Stimulated activated CD8-positive, alpha-beta memory T cell treated with anti-CD3 and anti-CD28 coated beads, Interleukin-2, amount 100 ng/mL, for 48 hours (primary cell): ENCODE results near the gene ODAD4.
"Not testable (repeated sequence)": the region's sequence is repeated elsewhere in the genome, so short reads cannot be mapped to it uniquely, and the experiment has no call there.

Experiments used
- DNase-seq, 2 donors: peaks; one replicate each; pipeline ENCODE4 v3.0.0-alpha.2; 2020; ENCODE audit warnings: low read depth in 2 of 2

Gene ODAD4

DNA sequence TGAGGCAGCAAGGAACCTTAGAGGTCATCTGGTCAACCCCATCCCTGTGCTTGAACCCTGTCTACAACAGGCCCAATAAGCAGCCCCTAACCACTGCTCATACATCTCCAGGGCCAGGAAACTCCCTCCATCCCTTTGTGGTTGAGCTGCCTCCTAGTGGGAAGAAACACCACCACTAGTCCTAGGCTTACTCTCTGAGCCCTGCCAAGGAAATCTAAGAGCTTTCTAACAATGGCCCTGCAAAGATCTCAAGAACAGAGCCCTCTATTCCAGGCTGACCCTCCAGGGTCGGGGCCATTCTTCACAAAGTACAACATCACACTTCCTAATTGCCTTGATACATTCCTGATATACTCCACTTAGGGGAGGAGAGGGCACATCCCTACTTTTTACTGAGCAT lies 17.5 kb upstream of the ODAD4 start:
- no peak for DNase-seq

DNA sequence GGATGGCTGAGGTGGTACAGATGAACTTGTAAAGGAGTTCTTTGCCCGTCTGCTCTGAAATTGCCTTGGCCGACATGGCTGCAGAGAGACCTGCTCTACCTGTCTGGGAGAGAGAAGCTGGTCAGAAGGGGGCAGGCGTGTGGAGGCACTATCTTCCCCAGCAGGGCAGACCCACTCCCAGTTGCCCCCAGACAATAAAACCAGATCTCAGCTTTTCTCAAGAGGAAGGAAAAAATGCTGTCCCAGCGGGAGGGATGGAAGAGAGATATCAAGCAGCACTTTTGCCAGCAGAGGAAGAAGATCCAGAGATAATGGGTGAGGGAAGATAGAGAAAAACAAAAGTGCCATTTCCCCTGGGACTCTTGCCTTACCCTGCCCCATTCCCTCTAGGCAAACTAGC lies 16.6 kb upstream of the ODAD4 start:
- no peak for DNase-seq

DNA sequence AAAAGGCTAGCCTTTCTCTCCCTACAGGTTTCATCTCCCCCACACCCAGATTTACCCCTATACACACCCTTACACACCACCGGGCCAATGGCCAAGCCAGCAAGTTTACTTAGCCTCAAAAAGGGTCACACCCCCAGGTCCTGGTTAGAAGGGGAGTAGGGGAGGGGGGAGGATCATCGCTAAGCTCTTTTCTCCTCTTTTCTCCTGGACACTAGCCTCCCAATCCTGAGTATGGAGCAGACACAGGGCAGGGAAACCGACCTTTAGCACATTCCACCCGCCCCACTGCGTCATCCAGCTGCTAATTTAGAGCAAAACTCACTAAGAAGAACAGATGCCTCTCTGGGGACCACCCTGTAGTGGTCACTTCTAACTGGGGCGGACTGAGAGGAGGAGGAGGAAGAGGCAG lies 16.1 kb upstream of the ODAD4 start:
- DNase-seq: no peak

DNA sequence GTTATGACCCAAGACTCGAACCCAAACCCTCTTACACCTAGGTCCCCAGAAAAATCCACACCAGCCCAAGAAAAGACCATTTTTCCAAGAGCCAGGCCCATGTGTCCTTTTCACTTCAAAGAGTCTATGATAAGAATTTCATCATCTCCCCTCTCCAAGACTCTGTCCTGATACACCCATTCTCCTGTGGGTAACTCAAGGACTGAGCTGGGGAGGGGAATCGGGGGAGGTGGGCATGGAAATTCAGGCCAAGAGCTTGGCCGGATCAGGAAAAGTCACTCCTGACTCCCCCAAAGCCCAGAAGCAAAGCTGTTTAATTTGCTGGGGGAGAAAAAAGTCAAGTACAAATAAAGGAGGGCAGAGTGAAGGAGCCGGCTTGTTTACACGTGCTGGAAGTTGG lies 15.4 kb upstream of the ODAD4 start:
- no peak for DNase-seq

DNA sequence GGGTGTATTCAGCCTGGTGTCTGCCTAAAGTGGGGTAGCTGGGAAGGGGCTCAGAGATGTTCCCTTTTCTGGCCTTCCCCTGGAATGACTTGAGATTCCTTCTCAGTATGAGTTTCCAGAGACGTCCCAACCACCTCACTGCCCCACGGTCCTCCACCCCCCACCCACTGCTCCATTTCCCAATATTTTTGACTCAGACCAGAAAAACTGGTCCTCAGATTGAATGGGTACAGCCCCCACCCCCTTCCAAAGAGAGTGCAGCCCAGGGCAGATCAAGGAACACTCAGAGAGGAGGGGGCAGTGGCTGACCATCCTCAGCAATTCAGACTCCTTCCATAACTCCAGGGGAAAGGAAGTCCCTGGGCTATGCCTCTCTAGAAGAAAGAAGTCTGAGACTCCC lies 14.9 kb upstream of the ODAD4 start:
- no peak for DNase-seq

DNA sequence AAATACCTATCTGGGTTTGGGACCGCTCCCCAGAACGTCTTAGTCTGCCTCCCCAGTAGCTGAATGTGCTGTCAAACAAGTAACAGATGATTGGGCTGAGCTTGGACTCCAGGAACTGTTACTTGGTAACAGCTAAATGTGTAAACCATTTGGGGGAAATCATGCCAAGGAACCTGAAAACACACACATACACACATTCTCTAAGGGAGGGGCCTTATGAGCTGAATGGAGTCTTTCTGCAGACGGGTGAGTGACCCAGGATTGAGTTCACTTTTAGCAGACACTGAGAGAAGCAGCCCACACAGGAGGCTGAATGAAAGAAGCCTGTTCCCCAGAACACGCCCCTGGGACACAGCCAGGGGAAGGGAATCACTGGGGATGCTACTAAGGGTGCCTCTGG lies 13.2 kb upstream of the ODAD4 start:
- no peak for DNase-seq

DNA sequence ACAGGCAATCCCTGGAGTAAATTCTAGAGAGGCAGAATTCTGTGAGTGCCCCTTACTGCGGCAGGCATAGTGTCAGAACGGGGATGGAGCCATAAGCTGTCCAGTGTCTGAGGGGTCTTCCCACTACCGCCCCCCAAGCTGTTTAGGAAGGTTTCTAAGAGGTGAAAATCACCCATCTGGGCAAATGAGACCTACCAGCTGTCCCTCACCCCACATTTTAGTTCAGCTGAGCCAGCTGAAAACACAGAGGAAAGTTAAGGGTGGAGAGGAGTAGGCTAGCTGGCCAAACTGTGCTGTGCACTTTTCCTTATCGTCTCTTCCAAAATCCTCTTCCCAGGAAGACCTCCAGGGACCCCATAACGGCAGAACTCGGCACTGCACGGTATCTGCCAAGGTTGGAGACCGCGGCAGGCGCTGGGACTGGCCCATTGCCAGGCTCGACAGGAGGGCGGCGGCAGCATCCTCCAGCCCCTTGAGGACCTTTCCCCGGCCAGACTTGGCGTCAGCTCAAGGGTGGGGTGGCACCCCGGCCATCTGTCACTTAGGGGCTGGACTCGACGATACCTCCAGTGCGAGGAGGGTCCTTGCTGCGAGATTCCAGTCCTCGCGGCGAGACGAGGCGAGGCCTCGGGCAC lies 12.6 kb upstream of the ODAD4 start:
- DNase-seq: peak; percentile 16 to 23

DNA sequence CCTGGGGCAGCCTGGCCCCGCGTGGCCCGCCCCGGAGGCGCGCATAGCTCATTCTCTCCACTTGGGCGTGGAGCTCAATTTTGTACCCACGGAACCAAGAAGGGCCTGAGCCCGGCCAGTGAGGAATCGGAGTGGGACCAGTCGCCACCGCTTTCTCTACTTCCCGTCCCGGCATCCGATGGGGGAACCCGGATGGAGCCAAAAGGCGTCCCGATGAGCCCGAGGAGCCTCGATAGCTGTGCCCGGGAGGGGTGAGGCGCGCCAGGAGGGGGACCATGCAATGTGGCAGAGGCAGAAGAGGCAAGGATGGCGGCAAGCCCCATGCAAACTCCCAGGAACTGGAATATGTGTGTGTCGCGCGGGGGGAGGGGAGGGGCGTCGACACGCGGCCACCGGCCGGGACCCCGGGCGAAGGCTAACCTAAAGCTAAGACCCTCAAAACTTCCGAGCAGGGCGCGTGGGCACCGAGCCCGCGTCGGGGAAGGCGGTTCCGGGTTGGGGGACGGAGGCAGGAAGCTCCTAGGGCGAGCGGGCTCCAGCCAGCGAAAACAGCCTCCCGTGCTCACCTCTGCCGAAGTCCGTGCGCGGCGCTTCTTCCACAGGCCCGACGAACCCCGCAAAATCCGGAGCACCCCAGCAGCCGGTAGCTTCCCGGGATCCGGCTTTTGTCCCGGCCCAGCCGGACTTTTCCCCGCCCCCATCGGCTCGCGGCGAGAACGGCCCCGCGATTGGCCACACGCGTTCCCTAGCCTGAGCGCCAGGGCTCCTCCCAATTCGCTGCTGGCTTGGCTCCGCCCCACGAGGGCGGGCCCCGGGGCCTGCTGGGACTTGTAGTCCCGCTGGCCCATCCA lies 11.9 kb upstream of the ODAD4 start, which contains the start of gene ACLY:
Gene ACLY, minus strand, starts transcription at position 638 of the 851 bp plus-strand sequence. CDS start 5,078 bp downstream, outside the sequence.
- DNase-seq: peak; percentile 94 to 95

DNA sequence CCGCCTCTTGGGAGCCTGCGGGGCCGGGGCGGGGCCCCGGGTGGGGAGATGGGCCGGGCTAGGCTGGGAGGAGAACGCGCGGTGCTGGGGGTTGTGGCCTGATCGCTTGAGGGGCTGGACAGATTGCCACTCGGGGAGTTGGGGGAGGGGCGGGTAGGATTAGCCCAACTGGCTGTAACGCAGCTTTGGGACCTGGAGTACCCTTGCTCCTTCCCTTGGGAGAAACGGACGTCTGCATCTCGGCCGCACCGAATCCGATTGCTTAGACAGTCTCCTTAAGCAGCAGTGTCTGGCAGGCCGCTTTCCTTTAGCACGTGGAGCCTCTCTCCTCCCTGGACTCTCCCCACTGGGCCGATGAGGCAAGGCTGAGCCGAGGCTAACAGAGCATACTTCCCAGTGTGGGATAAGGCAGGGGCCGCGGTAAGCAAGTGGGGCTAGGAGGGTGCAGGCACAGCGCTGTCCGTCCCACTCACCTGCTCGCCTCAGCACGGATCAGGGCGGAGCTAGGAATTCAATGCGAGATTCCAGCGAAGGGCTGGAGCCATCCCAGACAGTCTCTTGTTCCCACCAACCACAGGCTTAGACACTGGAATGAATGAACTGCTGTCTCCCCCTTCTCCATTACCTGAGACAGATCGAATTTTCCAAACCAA lies 11.1 kb upstream of the ODAD4 start:
- no peak for DNase-seq

DNA sequence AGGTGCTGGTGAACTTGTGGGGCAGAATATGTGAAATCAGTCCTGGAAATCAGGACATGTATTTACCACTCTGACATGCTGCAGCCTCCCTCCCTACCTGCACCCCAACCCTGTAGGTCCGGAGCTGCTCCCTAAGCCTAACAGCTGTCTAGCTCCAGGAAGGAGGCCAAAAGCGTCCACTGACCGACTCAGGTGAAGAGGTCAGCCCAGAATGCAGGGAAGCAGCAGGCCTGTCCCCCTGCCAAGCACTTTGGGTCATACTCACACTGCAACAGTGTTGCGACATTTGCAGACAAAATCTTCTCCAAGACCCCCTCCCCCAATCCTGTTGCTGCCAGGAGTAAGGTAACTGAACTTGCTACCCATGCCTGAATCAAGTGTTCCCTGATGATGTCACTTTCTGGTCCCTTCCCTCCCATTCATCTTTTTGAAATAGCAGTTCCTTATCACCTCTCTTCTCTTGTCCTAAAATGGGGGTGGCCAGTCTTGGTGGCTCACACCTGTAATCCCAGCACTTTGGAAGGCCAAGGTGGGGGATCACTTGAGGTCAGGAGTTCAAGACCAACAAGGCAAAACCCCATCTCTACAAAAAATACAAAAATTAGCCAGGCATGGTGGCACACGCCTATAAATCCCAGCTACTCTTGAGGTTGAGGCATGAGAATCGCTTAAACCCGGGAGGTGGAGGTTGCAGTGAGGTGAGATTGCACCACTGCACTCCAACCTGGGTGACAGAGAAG lies 10.4 kb upstream of the ODAD4 start:
- DNase-seq: no peak

DNA sequence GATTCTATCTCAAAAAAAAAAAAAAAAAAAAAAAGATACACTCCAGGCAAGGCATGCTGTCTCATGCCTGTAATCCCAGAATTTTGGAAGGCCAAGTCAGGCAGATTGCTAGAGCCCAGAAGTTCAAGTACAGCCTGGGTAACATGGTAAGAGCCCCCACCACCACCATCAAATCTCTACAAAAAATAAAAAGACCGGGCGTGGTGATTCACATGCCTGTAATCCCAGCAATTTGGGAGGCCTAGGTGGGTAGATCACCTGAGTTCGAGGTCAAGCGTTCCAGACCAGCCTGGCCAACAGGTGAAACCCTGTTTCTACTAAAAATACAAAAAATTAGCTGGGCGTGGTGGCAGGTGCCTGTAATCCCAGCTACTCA lies 9.8 kb upstream of the ODAD4 start:
- no peak for DNase-seq

DNA sequence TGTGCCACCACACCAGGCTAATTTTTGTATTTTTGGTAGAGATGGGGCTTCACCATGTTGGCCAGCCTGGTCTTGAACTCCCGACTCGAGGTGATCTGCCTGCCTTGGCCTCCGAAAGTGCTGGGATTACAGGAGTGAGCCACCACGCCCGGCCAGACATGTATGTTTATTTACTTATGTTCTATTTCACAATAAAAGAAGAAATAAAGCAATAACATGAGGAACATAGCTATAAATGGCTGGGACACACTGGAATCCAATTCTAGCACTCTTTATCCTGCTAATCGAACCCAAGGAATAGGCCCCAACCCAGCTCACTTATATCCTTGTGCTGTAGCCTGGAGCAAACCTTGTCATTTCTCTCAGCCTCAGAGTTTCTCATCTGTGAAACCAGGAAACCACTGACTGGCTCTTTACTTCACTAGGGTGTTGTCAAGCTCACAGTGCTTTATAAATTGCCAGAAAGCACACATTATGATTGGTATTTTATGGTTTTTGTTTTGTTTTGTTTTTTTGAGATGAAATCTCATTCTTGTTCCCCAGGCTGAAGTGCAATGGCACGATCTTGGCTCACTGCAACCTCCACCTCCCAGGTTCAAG lies 4.3 kb upstream of the ODAD4 start:
- DNase-seq: no peak

DNA sequence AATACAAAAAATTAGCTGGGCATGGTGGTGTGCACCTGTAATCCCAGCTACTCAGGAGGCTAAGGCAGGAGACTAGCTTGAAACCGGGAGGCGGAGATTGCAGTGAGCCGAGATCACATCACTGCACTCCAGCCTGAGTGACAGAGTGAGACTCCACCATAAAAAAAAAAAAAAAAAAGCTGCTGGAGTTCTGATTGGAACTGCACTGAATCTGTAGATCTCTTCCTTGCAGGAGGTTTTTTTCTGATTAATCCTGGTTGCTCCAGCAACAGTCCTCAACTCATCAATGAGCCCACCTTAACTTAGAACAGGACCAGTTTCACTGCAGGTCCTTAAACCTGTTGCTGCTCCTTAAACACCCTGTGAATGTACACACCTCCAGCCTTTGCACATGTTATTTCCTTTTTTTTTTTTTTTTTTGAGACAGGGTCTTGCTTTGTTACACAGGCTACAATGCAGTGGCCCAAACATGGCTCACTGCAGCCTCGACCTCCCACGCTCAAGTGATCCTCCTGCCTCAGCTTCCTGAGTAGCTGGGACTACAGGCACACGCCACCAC lies 1.6 kb upstream of the ODAD4 start:
- DNase-seq: no peak

DNA sequence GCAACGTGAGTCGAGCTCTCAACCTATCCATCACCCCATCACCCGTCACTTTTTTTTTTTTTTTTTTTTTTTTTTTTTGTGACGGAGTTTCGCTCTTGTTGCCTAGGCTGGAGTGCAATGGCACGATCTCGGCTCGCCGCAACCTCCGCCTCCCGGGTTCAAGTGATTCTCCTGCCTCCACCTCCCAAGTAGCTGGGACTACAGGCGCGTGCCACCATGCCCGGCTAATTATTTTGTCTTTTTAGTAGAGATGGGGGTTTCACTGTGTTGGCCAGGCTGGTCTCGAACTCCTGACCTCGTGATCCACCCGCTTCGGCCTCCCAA lies 378 bp downstream of the ODAD4 start:
- not testable (repeated sequence) for DNase-seq

DNA sequence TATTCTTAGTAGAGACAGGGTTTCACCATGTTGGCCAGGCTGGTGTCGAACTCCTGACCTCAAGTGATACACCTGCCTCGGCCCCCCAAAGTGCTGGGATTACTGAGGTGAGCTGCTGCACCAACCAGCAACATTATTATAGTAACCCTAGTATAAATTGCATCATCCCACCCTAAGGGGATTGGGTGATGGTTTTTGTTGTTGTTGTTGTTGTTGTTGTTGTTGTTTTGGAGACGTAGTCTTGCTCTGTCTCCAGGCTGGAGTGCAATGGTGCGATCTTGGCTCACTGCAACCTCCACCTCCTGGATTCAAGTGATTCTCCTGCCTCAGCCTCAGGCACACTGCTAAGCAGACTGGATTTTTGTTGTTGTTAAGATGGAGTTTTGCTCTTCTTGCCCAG lies 1.3 kb downstream of the ODAD4 start:
- not testable (repeated sequence) for DNase-seq

DNA sequence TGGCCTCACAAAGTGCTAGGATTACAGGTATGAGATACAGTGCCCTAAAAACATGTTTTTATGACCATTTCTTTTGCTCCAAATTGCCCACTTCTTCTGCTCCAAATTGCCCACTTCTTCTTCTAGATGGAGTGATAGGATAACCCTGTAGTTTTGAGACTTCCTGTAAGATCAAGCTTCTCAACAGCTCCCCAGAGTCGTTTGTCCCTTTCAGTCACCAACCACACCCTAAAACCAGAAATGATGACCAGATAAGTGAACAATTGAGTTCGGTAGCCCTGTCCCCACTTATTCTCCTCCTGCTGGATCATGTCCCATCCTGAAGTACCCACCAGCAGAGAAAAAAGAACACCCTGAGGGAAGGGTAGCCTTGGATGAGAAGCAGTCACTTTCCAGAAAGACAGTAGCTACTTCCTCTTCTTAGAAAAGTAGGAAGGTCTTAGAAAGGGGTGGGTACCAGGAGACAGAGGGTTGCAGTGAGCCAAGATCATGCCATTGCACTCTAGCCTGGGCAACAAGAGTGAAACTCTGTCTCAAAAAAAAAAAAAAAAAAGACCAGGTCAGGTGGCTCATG lies 2.5 kb downstream of the ODAD4 start:
- DNase-seq: no peak

DNA sequence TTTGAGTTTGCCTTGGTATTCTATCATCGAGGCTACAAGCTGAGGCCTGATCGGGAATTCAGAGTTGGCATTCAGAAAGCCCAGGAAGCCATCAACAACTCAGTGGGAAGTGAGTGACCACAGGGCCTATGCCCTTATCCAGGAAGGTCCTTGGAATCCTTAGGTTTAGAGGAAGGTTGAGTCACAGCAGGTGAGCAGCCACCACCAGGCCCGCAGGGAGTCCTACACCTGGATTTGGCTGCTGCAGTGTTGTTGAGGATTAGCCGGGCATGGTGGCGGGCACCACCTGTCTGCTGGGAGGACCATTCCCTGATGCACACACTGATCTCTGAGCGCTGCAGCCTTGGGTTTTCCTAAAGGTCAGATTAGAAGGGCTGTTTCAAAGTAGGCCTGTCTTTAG lies 5.2 kb downstream of the ODAD4 start:
- DNase-seq: no peak

DNA sequence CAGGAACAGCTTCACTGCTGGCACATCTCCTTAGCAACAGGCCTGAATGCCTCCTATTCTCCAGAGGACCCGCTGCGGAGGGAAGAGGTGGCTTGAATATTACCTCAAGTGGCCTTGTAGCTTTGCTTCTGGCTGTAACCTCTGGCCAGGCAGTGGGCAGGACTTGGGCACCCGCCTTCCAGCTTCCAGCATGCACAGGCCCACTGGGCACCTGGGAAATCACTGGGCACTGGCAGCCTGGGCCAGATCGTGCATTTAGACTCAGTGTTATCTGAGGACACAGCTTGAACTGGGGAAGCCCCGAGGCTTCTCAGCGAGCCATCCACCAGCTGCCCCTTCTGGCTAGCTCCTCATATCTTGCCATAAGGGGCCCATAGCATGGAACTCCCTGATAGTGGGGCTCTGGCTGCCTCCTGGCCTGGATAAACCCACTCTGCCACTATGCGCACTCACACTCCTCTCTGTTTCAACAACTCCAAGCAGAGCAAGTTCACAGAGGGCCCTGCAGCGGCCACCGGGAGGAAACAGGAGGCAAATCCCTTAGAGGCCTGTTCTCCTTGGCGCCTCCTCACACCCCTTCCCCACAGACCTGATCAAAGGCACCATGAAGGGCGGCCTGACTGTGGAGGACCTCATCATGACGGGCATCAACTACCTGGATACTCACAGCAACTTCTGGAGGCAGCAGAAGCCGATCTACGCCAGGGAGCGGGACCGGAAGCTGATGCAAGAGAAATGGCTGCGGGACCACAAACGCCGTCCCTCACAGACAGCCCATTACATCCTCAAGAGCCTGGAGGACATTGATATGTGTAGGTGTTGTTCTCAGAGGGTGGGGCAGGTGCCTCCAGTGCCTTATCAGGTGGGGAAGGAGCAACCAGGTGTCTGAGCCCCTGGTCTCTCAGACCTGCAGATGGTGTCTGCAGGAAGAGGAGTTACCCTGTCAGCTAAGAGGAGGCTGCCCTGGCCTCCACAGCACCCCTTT lies 7.8 kb downstream of the ODAD4 start:
- DNase-seq: no peak

DNA sequence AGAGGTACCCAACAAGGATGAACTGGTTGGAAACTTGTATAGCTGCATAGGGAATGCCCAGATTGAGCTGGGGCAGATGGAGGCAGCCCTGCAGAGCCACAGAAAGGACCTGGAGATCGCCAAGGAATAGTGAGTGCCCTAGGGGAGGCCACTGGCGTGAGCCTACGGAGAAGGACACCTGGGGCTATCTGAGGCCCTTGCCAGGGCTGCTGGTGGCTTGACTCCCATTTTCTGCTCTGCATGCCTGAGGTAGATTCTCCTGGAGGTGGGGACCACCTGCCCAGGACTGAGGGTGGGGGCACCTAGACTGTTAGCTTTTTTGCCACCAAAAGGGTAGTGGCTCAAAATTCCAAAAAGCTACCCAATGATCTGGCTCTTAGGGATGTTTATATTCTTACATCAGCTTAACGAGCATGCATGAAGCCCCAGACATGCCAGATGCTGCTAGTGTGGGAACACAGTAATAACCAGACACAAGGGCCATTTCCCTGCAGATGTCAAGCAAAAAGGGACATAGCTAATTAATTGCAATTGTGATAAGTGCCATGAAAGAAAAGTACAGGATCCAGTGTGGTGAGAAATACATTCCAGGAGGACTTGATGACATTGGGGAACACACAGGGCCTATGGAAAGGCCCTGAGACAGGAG lies 8.8 kb downstream of the ODAD4 start:
- DNase-seq: no peak

DNA sequence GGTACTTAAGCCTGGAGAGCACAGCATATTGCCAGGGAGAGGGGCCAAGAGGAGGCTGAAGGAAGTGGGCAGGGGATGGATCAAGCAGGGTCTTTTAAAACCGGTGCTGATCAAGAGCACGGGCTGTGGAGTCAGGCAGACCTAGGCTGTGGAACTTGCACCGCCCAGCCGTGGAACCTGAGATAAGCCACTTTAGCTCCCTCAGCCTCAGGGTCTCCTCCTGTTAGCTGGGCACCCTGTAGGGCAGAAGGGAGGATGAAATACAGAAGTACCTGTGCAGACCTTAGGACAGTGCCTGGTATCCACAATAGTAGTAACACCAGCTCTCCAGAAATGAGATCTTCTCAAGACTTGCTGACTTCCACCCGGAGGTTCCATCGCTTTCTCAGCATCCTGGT lies 9.3 kb downstream of the ODAD4 start:
- DNase-seq: no peak
